Upper lobe of left lung (tissue), 6 donors: ENCODE data around the gene WDFY3. TPM values are rescaled to one million over a fixed set of nuclear protein-coding genes. Genes with fewer than 3 reads are reported as not detected.

Source experiments
- ATAC-seq, 2 donors: fragments of 200-7000 bp; cut with Tn5 transposase; one replicate each; pipeline ENCODE4 v1.9.1; 2022; ENCODE audit warnings: mild to moderate bottlenecking in 2 of 2, moderate library complexity in 2 of 2; ENCODE audit not compliant: low FRiP score in 2 of 2
- DNase-seq, 2 donors: peaks; one replicate each; pipeline ENCODE4 v3.0.0-alpha.2; 2019 to 2020
- H3K27ac ChIP-seq, 4 donors: fragments of 200-600 bp; sonication (generic); one replicate each; pipeline ENCODE4 v1.5.1; 2016 to 2019
- H3K27me3 ChIP-seq, 4 donors: fragments of 200-600 bp; sonication (generic); one replicate each; pipeline ENCODE4 v1.5.1; 2017 to 2019
- H3K36me3 ChIP-seq, 4 donors: fragments of 200-600 bp; sonication (generic); one replicate each; pipeline ENCODE4 v1.5.1; 2016 to 2019
- H3K4me1 ChIP-seq, 4 donors: fragments of 200-600 bp; sonication (generic); one replicate each; pipeline ENCODE4 v1.5.1; 2018 to 2019
- H3K4me3 ChIP-seq, 4 donors: fragments of 200-600 bp; sonication (generic); one replicate each; pipeline ENCODE4 v1.5.1; 2017 to 2019; ENCODE audit warnings: mild to moderate bottlenecking in 2 of 4, moderate library complexity in 1 of 4
- H3K9me3 ChIP-seq, 4 donors: fragments of 200-600 bp; sonication (generic); one replicate each; pipeline ENCODE4 v1.5.1; 2018 to 2019
- EP300 ChIP-seq, 4 donors: sonication (generic); formaldehyde crosslinking; IDR thresholded peaks; one replicate each; pipeline ENCODE4 v1.5.1; 2017; ENCODE audit warnings: antibody characterized with exemption in 4 of 4, control low read depth in 2 of 4
- POLR2A ChIP-seq, 4 donors: fragments of 450-650 bp; IDR thresholded peaks; one replicate each; pipeline ENCODE4 v1.5.1; 2016 to 2017; ENCODE audit warnings: antibody characterized with exemption in 4 of 4, mild to moderate bottlenecking in 2 of 4
- POLR2AphosphoS5 ChIP-seq, 2 donors: sonication (generic); formaldehyde crosslinking; IDR thresholded peaks; one replicate each; pipeline ENCODE4 v1.5.1; 2017; ENCODE audit warnings: antibody characterized with exemption in 2 of 2
- WGBS, 2 donors: methylation state at CpG; one replicate each; pipeline ENCODE4 v1.1.5; 2017 to 2018; 5-methylcytosine and 5-hydroxymethylcytosine counted together
- total RNA-seq, 6 donors: library from RNA; depleted of rRNA in 4 of 6; stranded (reverse); fragments of >200 nt in 4 of 6; gene quantifications; one replicate each; pipeline versions ENCODE4 v1.1.0 to v1.2.1, GENCODE V29; 2016 to 2021
- TF ChIP-seq, protein P1 (sequence below), 6 experiments: fragments of 450-650 bp in 4 of 6; fragments of 200-600 bp in 2 of 6; sonication (generic) in 2 of 6; IDR thresholded peaks; one replicate each; pipeline ENCODE4 v1.5.1; 2016 to 2019; ENCODE audit warnings: antibody characterized with exemption in 6 of 6
- donor health status: DM: no; HTN: no; CAD: no; lungs with moderate emphysema.
- donor health status: DM: no; HTN: yes; CAD: no; lungs with severe emphysema.

Gene WDFY3
- total RNA-seq, 6 donors from 2014 or later: 52.0 to 159 (median 103) TPM

GRCh38 chr4:84940960-84941359 is 25.5 kb downstream of the WDFY3 start:
- Histone ChIP-seq H3K27ac (no peak overlapping the region), H3K4me1 (peaks cover 0 to 33% (median 14%) of the 10 kb centered on the region in 4 donors), H3K27me3 (no peaks in the 10 kb centered on the region), H3K9me3 (peaks cover 0 to 15% (median 12%) of the 10 kb centered on the region in 4 donors), H3K36me3 (no peaks in the 10 kb centered on the region), H3K4me3 (no peak overlapping the region)
- TF ChIP-seq POLR2AphosphoS5 (IDR thresholded peaks at IDR 0.05) (no peak), POLR2A (IDR thresholded peaks at IDR 0.05) (no peak), EP300 (IDR thresholded peaks at IDR 0.05) (no peak)
- TF ChIP-seq, protein P1, sequence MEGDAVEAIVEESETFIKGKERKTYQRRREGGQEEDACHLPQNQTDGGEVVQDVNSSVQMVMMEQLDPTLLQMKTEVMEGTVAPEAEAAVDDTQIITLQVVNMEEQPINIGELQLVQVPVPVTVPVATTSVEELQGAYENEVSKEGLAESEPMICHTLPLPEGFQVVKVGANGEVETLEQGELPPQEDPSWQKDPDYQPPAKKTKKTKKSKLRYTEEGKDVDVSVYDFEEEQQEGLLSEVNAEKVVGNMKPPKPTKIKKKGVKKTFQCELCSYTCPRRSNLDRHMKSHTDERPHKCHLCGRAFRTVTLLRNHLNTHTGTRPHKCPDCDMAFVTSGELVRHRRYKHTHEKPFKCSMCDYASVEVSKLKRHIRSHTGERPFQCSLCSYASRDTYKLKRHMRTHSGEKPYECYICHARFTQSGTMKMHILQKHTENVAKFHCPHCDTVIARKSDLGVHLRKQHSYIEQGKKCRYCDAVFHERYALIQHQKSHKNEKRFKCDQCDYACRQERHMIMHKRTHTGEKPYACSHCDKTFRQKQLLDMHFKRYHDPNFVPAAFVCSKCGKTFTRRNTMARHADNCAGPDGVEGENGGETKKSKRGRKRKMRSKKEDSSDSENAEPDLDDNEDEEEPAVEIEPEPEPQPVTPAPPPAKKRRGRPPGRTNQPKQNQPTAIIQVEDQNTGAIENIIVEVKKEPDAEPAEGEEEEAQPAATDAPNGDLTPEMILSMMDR (IDR thresholded peaks at IDR 0.05): no peak
- no peak for ATAC-seq
- no peak for DNase-seq

DNA sequence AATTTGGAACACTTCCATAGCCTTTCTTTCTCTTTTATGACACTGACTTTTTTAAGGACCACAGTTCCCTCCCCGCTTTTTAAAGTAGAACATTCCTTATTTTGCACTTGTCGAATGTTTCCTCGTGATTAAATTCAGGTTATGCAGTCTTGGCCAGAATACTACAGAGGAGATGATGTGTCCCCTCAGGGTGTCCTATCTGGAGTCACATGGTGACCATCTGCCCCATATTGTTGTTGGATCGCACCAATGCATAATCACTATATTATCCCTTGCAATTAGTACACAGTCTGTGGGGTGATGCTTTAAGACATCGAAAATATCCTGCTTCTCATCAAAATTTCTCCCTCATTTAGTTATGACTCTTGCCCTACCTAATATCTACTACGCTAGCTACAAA is 27.4 kb downstream of the WDFY3 start:
- Histone ChIP-seq H3K4me3 (no peak overlapping the region), H3K9me3 (peaks cover 0 to 15% (median 12%) of the 10 kb centered on the region in 4 donors), H3K27me3 (no peaks in the 10 kb centered on the region), H3K4me1 (peaks cover 0 to 22% (median 11%) of the 10 kb centered on the region in 4 donors), H3K36me3 (no peaks in the 10 kb centered on the region), H3K27ac (no peak overlapping the region)
- DNase-seq: no peak
- TF ChIP-seq POLR2A (IDR thresholded peaks at IDR 0.05) (no peak), POLR2AphosphoS5 (IDR thresholded peaks at IDR 0.05) (no peak), EP300 (IDR thresholded peaks at IDR 0.05) (no peak)
- TF ChIP-seq, protein P1 (IDR thresholded peaks at IDR 0.05): no peak
- ATAC-seq: no peak
- WGBS, 2 donors: 86 to 88% methylated on average over 6 of the region's 6 CpGs

GRCh38 chr4:84938316-84938715 is 28.2 kb downstream of the WDFY3 start:
- no peak overlapping the region for H3K27ac ChIP-seq

GRCh38 chr4:84937381-84937977 is 29.0 kb downstream of the WDFY3 start:
- no peaks in the 10 kb centered on the region for H3K36me3 ChIP-seq
- H3K27ac ChIP-seq: peak overlapping the region in 1 of 4 donors; percentile 36
- peaks cover 0 to 22% (median 11%) of the 10 kb centered on the region in 4 donors for H3K4me1 ChIP-seq
- DNase-seq (no peak), ATAC-seq (no peak)
- no peaks in the 10 kb centered on the region for H3K27me3 ChIP-seq
- peaks cover 0 to 15% (median 12%) of the 10 kb centered on the region in 4 donors for H3K9me3 ChIP-seq
- no peak overlapping the region for H3K4me3 ChIP-seq
- 75 to 79% methylated on average over 3 of the region's 3 CpGs for whole genome bisulfite sequencing, 2 donors
- no peak for TF ChIP-seq EP300 (IDR thresholded peaks at IDR 0.05)
- no peak for TF ChIP-seq POLR2A (IDR thresholded peaks at IDR 0.05)
- no peak for TF ChIP-seq POLR2AphosphoS5 (IDR thresholded peaks at IDR 0.05)
- TF ChIP-seq, protein P1 (IDR thresholded peaks at IDR 0.05): no peak

More at GRCh38 chr4:84938316-84938715, 28.2 kb downstream of the WDFY3 start:
- peak in 1 of 2 donors; percentile 69 for ATAC-seq
- Histone ChIP-seq H3K4me3 (no peak overlapping the region), H3K27me3 (no peaks in the 10 kb centered on the region), H3K36me3 (no peaks in the 10 kb centered on the region), H3K9me3 (peaks cover 0 to 15% (median 12%) of the 10 kb centered on the region in 4 donors), H3K4me1 (peaks cover 0 to 22% (median 11%) of the 10 kb centered on the region in 4 donors)
- WGBS, 2 donors: 36 to 40% methylated on average over 2 of the region's 2 CpGs
- DNase-seq: no peak
- TF ChIP-seq POLR2A (IDR thresholded peaks at IDR 0.05): no peak
- TF ChIP-seq POLR2AphosphoS5 (IDR thresholded peaks at IDR 0.05): no peak
- TF ChIP-seq, protein P1 (IDR thresholded peaks at IDR 0.05): no peak
- TF ChIP-seq EP300 (IDR thresholded peaks at IDR 0.05): no peak

DNA sequence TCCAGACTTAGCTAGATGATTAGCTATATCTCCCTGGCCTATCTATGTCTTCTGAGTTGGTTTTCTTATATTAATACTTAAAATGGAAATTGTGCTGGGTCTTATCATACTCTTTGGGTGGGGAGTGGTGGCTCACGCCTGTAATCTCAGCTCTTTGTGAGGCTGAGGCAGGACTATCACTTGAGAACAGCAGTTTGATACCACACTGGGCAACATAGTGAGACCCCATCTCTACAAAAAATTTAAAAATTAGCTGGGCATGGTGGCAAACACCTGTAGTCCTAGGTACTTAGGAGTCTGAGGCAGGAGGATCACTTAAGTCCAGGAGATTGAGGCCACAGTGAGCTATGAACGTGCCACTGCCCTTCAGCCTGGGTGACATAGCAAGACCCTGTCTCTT is 30.4 kb downstream of the WDFY3 start:
- 82 to 83% methylated on average over 2 of the region's 2 CpGs for WGBS, 2 donors
- ATAC-seq (no peak), DNase-seq (no peak)
- Histone ChIP-seq H3K27ac (no peak overlapping the region), H3K36me3 (peaks cover 0 to 5% (median 1%) of the 10 kb centered on the region in 4 donors), H3K4me1 (peaks cover 0 to 24% (median 11%) of the 10 kb centered on the region in 4 donors), H3K27me3 (no peaks in the 10 kb centered on the region), H3K9me3 (peaks cover 0 to 8% (median 7%) of the 10 kb centered on the region in 4 donors), H3K4me3 (no peak overlapping the region)
- TF ChIP-seq EP300 (IDR thresholded peaks at IDR 0.05) (no peak), POLR2AphosphoS5 (IDR thresholded peaks at IDR 0.05) (no peak), POLR2A (IDR thresholded peaks at IDR 0.05) (no peak)
- TF ChIP-seq, protein P1 (IDR thresholded peaks at IDR 0.05): no peak
